Right ventricle myocardium superior (tissue), 1 donor: ENCODE data around the gene SERPING1. TPM values are rescaled to one million over a fixed set of nuclear protein-coding genes. Genes with fewer than 3 reads are reported as not detected.
A peak's percentile ranks its signal among the peaks of the same experiment; 100 is the strongest.

ENCODE experiments used
- microRNA-seq: library from miRNA; unstranded; fragments of <30 nt; microRNA quantifications from one replicate; pipeline ENCODE4 v1.2.0, GENCODE V29; 2020
- total RNA-seq: library from RNA; stranded (reverse); fragmentation: NEBNext Ultra II Directional; extraction: Animal tissue kit (Norgen Biotek cat#: 25700); gene quantifications from one replicate; pipeline ENCODE4 v1.2.1, GENCODE V29; 2021
- donor health status: DM: no; HTN: yes; CAD: no; lungs with severe emphysema.

The SERPING1 gene
- total RNA-seq, 1 donor from 2014 or later, result 118 TPM

Small RNA genes lying within 50 kb of the gene (microRNA-seq; reads per million reads assigned to microRNA genes)
- gene MIR130A, result 4,551 reads per million, percentile 92 among the genes with 10 or more reads in this experiment

Other genes starting within 250 kb of the SERPING1 start
- gene PRG3, start 216.5 kb upstream of the SERPING1 start, total RNA-seq, result not detected
- not detected for gene PRG2, start 207.0 kb upstream of the SERPING1 start, total RNA-seq
- gene SLC43A3, start 170.6 kb upstream of the SERPING1 start, total RNA-seq, result 20.0 TPM
- gene RTN4RL2, start 137.2 kb upstream of the SERPING1 start, total RNA-seq, result 1.9 TPM
- 5.4 TPM for gene SLC43A1, start 82.0 kb upstream of the SERPING1 start, total RNA-seq
- gene TIMM10, start 66.9 kb upstream of the SERPING1 start, total RNA-seq, result 64.8 TPM
- gene SMTNL1, start 60.1 kb upstream of the SERPING1 start, total RNA-seq, result not detected
- gene UBE2L6, start 30.0 kb upstream of the SERPING1 start, total RNA-seq, result 15.1 TPM
- 0.54 TPM for gene YPEL4, start 52.2 kb downstream of the SERPING1 start, total RNA-seq
- 6.3 TPM for gene CLP1, start 60.1 kb downstream of the SERPING1 start, total RNA-seq
- 43.7 TPM for gene ZDHHC5, start 70.4 kb downstream of the SERPING1 start, total RNA-seq
- 7.7 TPM for gene MED19, start 114.5 kb downstream of the SERPING1 start, total RNA-seq
- 56.6 TPM for gene TMX2, start 114.9 kb downstream of the SERPING1 start, total RNA-seq
- 88.4 TPM for gene SELENOH, start 143.8 kb downstream of the SERPING1 start, total RNA-seq
- not detected for gene BTBD18, start 154.1 kb downstream of the SERPING1 start, total RNA-seq
- 66.5 TPM for gene CTNND1, start 164.1 kb downstream of the SERPING1 start, total RNA-seq